ENCODE data around the gene FAM131A. TPM values are rescaled to one million over a fixed set of nuclear protein-coding genes. Genes with fewer than 3 reads are reported as not detected.

The FAM131A gene
- polyA plus RNA-seq, 1 donor from 2014 or later = 141 TPM

- H3K9me2 ChIP-seq (ENCODE audit: insufficient read depth, low read length) = no peaks in the 10 kb centered on the region
- no peaks in the 10 kb centered on the region for H3K9me3 ChIP-seq (ENCODE audit: low read length)
- H3K4me3 ChIP-seq (ENCODE audit: low read length) = no peak overlapping the region
- no peaks in the 10 kb centered on the region for H3K36me3 ChIP-seq (ENCODE audit: insufficient read depth, low read length)
- no peak overlapping the region for H2AFZ ChIP-seq (ENCODE audit: low read depth, low read length)
- no peak overlapping the region for H3K27ac ChIP-seq (ENCODE audit: low read length)
- no peak overlapping the region for H3K9ac ChIP-seq (ENCODE audit: low read length)
- TF ChIP-seq POLR2AphosphoS5 (IDR thresholded peaks at IDR 0.05) (no peak), EZH2 (IDR thresholded peaks at IDR 0.05; ENCODE audit: borderline replicate concordance, insufficient read depth, low read length, poor library complexity, severe bottlenecking) (no peak), CTCF (IDR thresholded peaks at IDR 0.05; ENCODE audit: poor library complexity, severe bottlenecking) (no peak), REST (IDR thresholded peaks at IDR 0.05; ENCODE audit: borderline replicate concordance) (no peak), SMC3 (conservative IDR thresholded peaks at IDR 0.05; ENCODE audit: poor library complexity) (no peak), RAD21 (conservative IDR thresholded peaks at IDR 0.05) (no peak), TAF1 (IDR thresholded peaks at IDR 0.05; ENCODE audit: low read depth) (no peak), EP300 (conservative IDR thresholded peaks at IDR 0.05; ENCODE audit: poor library complexity, severe bottlenecking) (no peak), MXI1 (conservative IDR thresholded peaks at IDR 0.05; ENCODE audit: poor library complexity, severe bottlenecking) (no peak)
- no peaks in the 10 kb centered on the region for H3K79me2 ChIP-seq (replicated peaks; ENCODE audit: insufficient read depth, low read length)
- H3K27me3 ChIP-seq (ENCODE audit: insufficient read depth, low read depth, low read length) = no peaks in the 10 kb centered on the region
- no peaks in the 10 kb centered on the region for H3F3A ChIP-seq (ENCODE audit: insufficient read depth, low read length, poor library complexity, severe bottlenecking)
- no peak overlapping the region for H3K4me2 ChIP-seq (ENCODE audit: low read length)
- no peaks in the 10 kb centered on the region for H4K20me1 ChIP-seq (ENCODE audit: insufficient read depth)
Measured at GRCh38 chr3:184346480-184347190, 9.2 kb downstream of the FAM131A start.

GRCh38 chr3:184347321-184348056 lies 10.1 kb downstream of the FAM131A start:
- Histone ChIP-seq H3K9ac (ENCODE audit: low read length) (no peak overlapping the region), H3K36me3 (ENCODE audit: insufficient read depth, low read length) (no peaks in the 10 kb centered on the region), H4K20me1 (ENCODE audit: insufficient read depth) (no peaks in the 10 kb centered on the region), H3K4me3 (ENCODE audit: low read length) (no peak overlapping the region), H3K9me3 (ENCODE audit: low read length) (no peaks in the 10 kb centered on the region), H3K27me3 (ENCODE audit: insufficient read depth, low read depth, low read length) (no peaks in the 10 kb centered on the region), H3K27ac (ENCODE audit: low read length) (no peak overlapping the region), H2AFZ (ENCODE audit: low read depth, low read length) (no peak overlapping the region), H3K9me2 (ENCODE audit: insufficient read depth, low read length) (no peaks in the 10 kb centered on the region), H3K4me2 (ENCODE audit: low read length) (no peak overlapping the region), H3K79me2 (replicated peaks; ENCODE audit: insufficient read depth, low read length) (no peaks in the 10 kb centered on the region), H3F3A (ENCODE audit: insufficient read depth, low read length, poor library complexity, severe bottlenecking) (no peaks in the 10 kb centered on the region)
- TF ChIP-seq TAF1 (IDR thresholded peaks at IDR 0.05; ENCODE audit: low read depth) (no peak), CTCF (IDR thresholded peaks at IDR 0.05; ENCODE audit: poor library complexity, severe bottlenecking) (no peak), RAD21 (conservative IDR thresholded peaks at IDR 0.05) (no peak), SMC3 (conservative IDR thresholded peaks at IDR 0.05; ENCODE audit: poor library complexity) (no peak), REST (IDR thresholded peaks at IDR 0.05; ENCODE audit: borderline replicate concordance) (no peak), POLR2AphosphoS5 (IDR thresholded peaks at IDR 0.05) (no peak), EP300 (conservative IDR thresholded peaks at IDR 0.05; ENCODE audit: poor library complexity, severe bottlenecking) (no peak), MXI1 (conservative IDR thresholded peaks at IDR 0.05; ENCODE audit: poor library complexity, severe bottlenecking) (no peak), EZH2 (IDR thresholded peaks at IDR 0.05; ENCODE audit: borderline replicate concordance, insufficient read depth, low read length, poor library complexity, severe bottlenecking) (no peak)

All from neural cell (in vitro differentiated cells).